Uterus (tissue), 4 donors: ENCODE measurements around the gene DENND2C. TPM values are rescaled to one million over a fixed set of nuclear protein-coding genes. Genes with fewer than 3 reads are reported as not detected.

Experiments
- DNase-seq, 2 donors: peaks; one replicate each; pipeline ENCODE4 v3.0.0-alpha.2; 2019 to 2020
- H3K27ac ChIP-seq, 2 donors: fragments of 200-600 bp; sonication (generic); 1 replicate in 1 of 2; 2 replicates in 1 of 2; pipeline ENCODE4 v1.5.1; 2016 to 2018
- H3K27me3 ChIP-seq, 2 donors: fragments of 200-600 bp; sonication (generic); one replicate each; pipeline ENCODE4 v1.5.1; 2018 to 2019; ENCODE audit warnings: control low read depth in 1 of 2
- H3K36me3 ChIP-seq, 2 donors: fragments of 200-600 bp; sonication (generic); one replicate each; pipeline ENCODE4 v1.5.1; 2019; ENCODE audit warnings: control low read depth in 1 of 2
- H3K4me1 ChIP-seq, 2 donors: fragments of 200-600 bp; sonication (generic); one replicate each; pipeline ENCODE4 v1.5.1; 2018 to 2019; ENCODE audit warnings: control low read depth in 1 of 2
- H3K4me3 ChIP-seq, 2 donors: fragments of 200-600 bp; sonication (generic); 1 replicate in 1 of 2; 2 replicates in 1 of 2; pipeline ENCODE4 v1.5.1; 2018 to 2019; ENCODE audit warnings: mild to moderate bottlenecking in 1 of 2
- H3K9me3 ChIP-seq, 2 donors: fragments of 200-600 bp; sonication (generic); one replicate each; pipeline ENCODE4 v1.5.1; 2019; ENCODE audit warnings: control low read depth in 1 of 2
- CTCF ChIP-seq, 4 experiments: fragments of 200-600 bp in 2 of 4; fragments of 450-650 bp in 2 of 4; sonication (generic) in 2 of 4; IDR thresholded peaks; one replicate each; pipeline ENCODE4 v1.5.1; 2016 to 2019; ENCODE audit warnings: antibody characterized with exemption in 4 of 4, mild to moderate bottlenecking in 2 of 4, moderate library complexity in 1 of 4
- POLR2A ChIP-seq, 2 donors: fragments of 450-650 bp; IDR thresholded peaks; one replicate each; pipeline ENCODE4 v1.6.1; 2016; ENCODE audit warnings: antibody characterized with exemption in 2 of 2, mild to moderate bottlenecking in 1 of 2, moderate library complexity in 1 of 2
- intact Hi-C: fragments of 100-400 bp; cut with DNase I; formaldehyde crosslinking; loops from one replicate; pipeline ENCODE4 v1.15.1; 2023; ENCODE audit warnings: low total_unique reads
- total RNA-seq, 4 donors: library from RNA; depleted of rRNA in 3 of 4; stranded (reverse); fragments of >200 nt in 3 of 4; gene quantifications; one replicate each; pipeline versions ENCODE4 v1.1.0 to v1.2.4, GENCODE V29; 2014 to 2023
- donor health status: DM: yes; HTN: yes; CAD: no.

The DENND2C gene
- total RNA-seq, 4 donors from 2014 or later, result 1.8 to 7.9 (median 4.4) TPM

GRCh38 chr1:114702737-114703136, 32.9 kb upstream of the DENND2C start:
- Histone ChIP-seq H3K27ac (no peak overlapping the region), H3K9me3 (no peaks in the 10 kb centered on the region), H3K36me3 (no peaks in the 10 kb centered on the region), H3K4me1 (no peaks in the 10 kb centered on the region), H3K27me3 (no peaks in the 10 kb centered on the region), H3K4me3 (no peak overlapping the region)
- intact Hi-C loops, result no loop called here
- DNase-seq, result no peak
- no peak for TF ChIP-seq CTCF (IDR thresholded peaks at IDR 0.05)
- no peak for TF ChIP-seq POLR2A (IDR thresholded peaks at IDR 0.05)

- no peak overlapping the region for H3K4me3 ChIP-seq
- H3K36me3 ChIP-seq, result no peaks in the 10 kb centered on the region
- no peak overlapping the region for H3K27ac ChIP-seq
- DNase-seq, result no peak
- TF ChIP-seq CTCF (IDR thresholded peaks at IDR 0.05) (no peak), POLR2A (IDR thresholded peaks at IDR 0.05) (no peak)
- no peaks in the 10 kb centered on the region for H3K4me1 ChIP-seq
- no peaks in the 10 kb centered on the region for H3K27me3 ChIP-seq
- no peaks in the 10 kb centered on the region for H3K9me3 ChIP-seq
- intact Hi-C loops, result no loop called here
Observed at GRCh38 chr1:114701931-114702330, 32.1 kb upstream of the DENND2C start.

GRCh38 chr1:114700036-114700600, 30.3 kb upstream of the DENND2C start:
- no peak overlapping the region for H3K4me3 ChIP-seq
- no peaks in the 10 kb centered on the region for H3K36me3 ChIP-seq
- intact Hi-C loops, result no loop called here
- no peaks in the 10 kb centered on the region for H3K4me1 ChIP-seq
- TF ChIP-seq POLR2A (IDR thresholded peaks at IDR 0.05), result no peak
- TF ChIP-seq CTCF (IDR thresholded peaks at IDR 0.05), result no peak
- no peak overlapping the region for H3K27ac ChIP-seq
- no peaks in the 10 kb centered on the region for H3K9me3 ChIP-seq
- no peaks in the 10 kb centered on the region for H3K27me3 ChIP-seq
- DNase-seq, result no peak

- DNase-seq, result no peak
- Histone ChIP-seq H3K9me3 (no peaks in the 10 kb centered on the region), H3K4me3 (no peak overlapping the region), H3K27me3 (no peaks in the 10 kb centered on the region), H3K27ac (no peak overlapping the region), H3K36me3 (no peaks in the 10 kb centered on the region), H3K4me1 (no peaks in the 10 kb centered on the region)
- TF ChIP-seq CTCF (IDR thresholded peaks at IDR 0.05), result no peak
- no peak for TF ChIP-seq POLR2A (IDR thresholded peaks at IDR 0.05)
- intact Hi-C loops, result no loop called here
Observed at GRCh38 chr1:114696810-114697209, 27.0 kb upstream of the DENND2C start.

GRCh38 chr1:114695430-114696058, 25.7 kb upstream of the DENND2C start, which contains the start of gene AMPD1:
TSS of gene AMPD1 (minus strand) at chr1:114695546. CDS start at chr1:114695471, 75 bp downstream.
- Histone ChIP-seq H3K9me3 (no peaks in the 10 kb centered on the region), H3K4me1 (no peaks in the 10 kb centered on the region), H3K36me3 (no peaks in the 10 kb centered on the region), H3K4me3 (no peak within 1 kb of the TSS), H3K27ac (no peak within 1 kb of the TSS), H3K27me3 (no peaks in the 10 kb centered on the region)
- no peak for DNase-seq
- intact Hi-C loops, result no loop called here
- TF ChIP-seq POLR2A (IDR thresholded peaks at IDR 0.05), result no peak
- no peak for TF ChIP-seq CTCF (IDR thresholded peaks at IDR 0.05)
